OCI-LY7 (cell line): ENCODE data around the gene KLHDC10.
"Not testable (repeated sequence)": the region's sequence is repeated elsewhere in the genome, so short reads cannot be mapped to it uniquely, and the experiment has no call there.

Experiments
- EZH2phosphoT487 ChIP-seq: fragments of 200-600 bp; sonication (generic); IDR thresholded peaks from 2 replicates; pipeline ENCODE4 v1.6.1; 2018; ENCODE audit warnings: low read depth, borderline replicate concordance, mild to moderate bottlenecking, mixed run types, antibody characterized with exemption, low read length, moderate library complexity, mixed read lengths
- TF ChIP-seq, protein P1 (sequence below): fragments of 200-600 bp; sonication (generic); conservative IDR thresholded peaks from 2 replicates; pipeline ENCODE4 v1.5.1; 2014; ENCODE audit warnings: mild to moderate bottlenecking, antibody characterized with exemption, low read length, moderate library complexity, mixed read lengths

DNA sequence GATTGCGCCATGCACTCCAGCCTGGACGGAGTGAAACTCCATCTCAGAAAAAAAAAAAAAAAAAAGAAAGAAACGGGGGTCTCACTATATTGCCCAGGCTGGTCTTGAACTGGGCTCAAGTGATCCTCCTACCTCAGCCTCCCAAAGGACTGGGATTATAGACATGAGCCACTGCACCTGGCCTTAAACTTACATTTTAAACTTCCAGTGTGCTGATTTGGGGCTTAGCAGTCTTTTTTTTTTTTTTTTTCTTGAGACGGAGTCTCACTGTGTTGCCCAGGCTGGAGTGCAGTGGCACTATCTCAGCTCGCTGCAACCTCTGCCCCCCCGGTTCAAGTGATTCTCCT is 5.8 kb upstream of the KLHDC10 start:
- TF ChIP-seq, protein P1, sequence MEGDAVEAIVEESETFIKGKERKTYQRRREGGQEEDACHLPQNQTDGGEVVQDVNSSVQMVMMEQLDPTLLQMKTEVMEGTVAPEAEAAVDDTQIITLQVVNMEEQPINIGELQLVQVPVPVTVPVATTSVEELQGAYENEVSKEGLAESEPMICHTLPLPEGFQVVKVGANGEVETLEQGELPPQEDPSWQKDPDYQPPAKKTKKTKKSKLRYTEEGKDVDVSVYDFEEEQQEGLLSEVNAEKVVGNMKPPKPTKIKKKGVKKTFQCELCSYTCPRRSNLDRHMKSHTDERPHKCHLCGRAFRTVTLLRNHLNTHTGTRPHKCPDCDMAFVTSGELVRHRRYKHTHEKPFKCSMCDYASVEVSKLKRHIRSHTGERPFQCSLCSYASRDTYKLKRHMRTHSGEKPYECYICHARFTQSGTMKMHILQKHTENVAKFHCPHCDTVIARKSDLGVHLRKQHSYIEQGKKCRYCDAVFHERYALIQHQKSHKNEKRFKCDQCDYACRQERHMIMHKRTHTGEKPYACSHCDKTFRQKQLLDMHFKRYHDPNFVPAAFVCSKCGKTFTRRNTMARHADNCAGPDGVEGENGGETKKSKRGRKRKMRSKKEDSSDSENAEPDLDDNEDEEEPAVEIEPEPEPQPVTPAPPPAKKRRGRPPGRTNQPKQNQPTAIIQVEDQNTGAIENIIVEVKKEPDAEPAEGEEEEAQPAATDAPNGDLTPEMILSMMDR, result not testable (repeated sequence)
- not testable (repeated sequence) for TF ChIP-seq EZH2phosphoT487
